NCI-H774 (cell line): Measurements from ENCODE around the gene DIPK1B.

Experiments
- DNase-seq: peaks from one replicate; lab custom pipeline; 2025; lab: John Stamatoyannopoulos, UW

The DIPK1B gene

GRCh38 chr9:136686794-136687711 is 25.3 kb upstream of the DIPK1B start, which contains the start of gene AGPAT2:
Gene AGPAT2 (minus strand): TSS chr9:136687457. CDS start chr9:136687357, 100 bp downstream.
- peak; percentile 83 for DNase-seq

GRCh38 chr9:136687721-136688223 is 24.6 kb upstream of the DIPK1B start:
- DNase-seq: peak; percentile 80

GRCh38 chr9:136688274-136689107 is 23.9 kb upstream of the DIPK1B start:
- no peak for DNase-seq

- no peak for DNase-seq
Measured at GRCh38 chr9:136689108-136689460, 23.3 kb upstream of the DIPK1B start.

GRCh38 chr9:136690104-136690805 is 22.1 kb upstream of the DIPK1B start:
- no peak for DNase-seq

- no peak for DNase-seq
Measured at GRCh38 chr9:136690806-136691261, 21.5 kb upstream of the DIPK1B start.

- no peak for DNase-seq
Measured at GRCh38 chr9:136691316-136692184, 20.8 kb upstream of the DIPK1B start.

- no peak for DNase-seq
Measured at GRCh38 chr9:136692185-136693134, 19.9 kb upstream of the DIPK1B start.

- DNase-seq: no peak
Measured at GRCh38 chr9:136693135-136693489, 19.3 kb upstream of the DIPK1B start.

GRCh38 chr9:136693490-136694162 is 18.7 kb upstream of the DIPK1B start:
- peak; percentile 41 for DNase-seq

GRCh38 chr9:136694163-136694871 is 18.1 kb upstream of the DIPK1B start:
- peak; percentile 72 for DNase-seq

- no peak for DNase-seq
Measured at GRCh38 chr9:136694872-136695247, 17.5 kb upstream of the DIPK1B start.

GRCh38 chr9:136695435-136695895 is 16.9 kb upstream of the DIPK1B start:
- DNase-seq: peak; percentile 99

GRCh38 chr9:136695955-136696354 is 16.4 kb upstream of the DIPK1B start:
- peak; percentile 93 for DNase-seq

- no peak for DNase-seq
Measured at GRCh38 chr9:136696502-136696901, 15.9 kb upstream of the DIPK1B start.

- DNase-seq: peak; percentile 24
Measured at GRCh38 chr9:136697146-136697820, 15.1 kb upstream of the DIPK1B start.

GRCh38 chr9:136697821-136698526 is 14.4 kb upstream of the DIPK1B start:
- no peak for DNase-seq
